BJ (cell line): ENCODE data around the gene FZD7. TPM values are rescaled to one million over a fixed set of nuclear protein-coding genes. Genes with fewer than 3 reads are reported as not detected.
A peak's percentile ranks its signal among the peaks of the same experiment; 100 is the strongest.

ENCODE experiments used
- CTCF ChIA-PET: fragments of 350-600 bp; formaldehyde crosslinking; extraction: SDS; loops from one replicate; lab custom pipeline; 2021; ENCODE audit warnings: antibody characterized with exemption, inconsistent platforms; lab: Yijun Ruan, JAX
- POLR2A ChIA-PET: fragments of 300-600 bp; sonication (Branson Sonifier 250); formaldehyde crosslinking; extraction: SDS; loops from one replicate; lab custom pipeline; 2021; ENCODE audit warnings: antibody characterized with exemption; lab: Charles Lee
- DNase-seq: peaks from one replicate; pipeline ENCODE4 v3.0.0-alpha.2; 2011; ENCODE audit warnings: low read depth
- H3K27me3 ChIP-seq: 2 replicates; pipeline ENCODE4 v1.6.0; 2011; ENCODE audit warnings: low read length; ENCODE audit not compliant: control insufficient read depth, insufficient read depth
- H3K36me3 ChIP-seq: 2 replicates; pipeline ENCODE4 v1.5.1; 2011; ENCODE audit warnings: low read length; ENCODE audit not compliant: control insufficient read depth, insufficient read depth
- H3K4me3 ChIP-seq: 2 replicates; pipeline ENCODE4 v1.5.1; 2011; ENCODE audit warnings: low read depth, mild to moderate bottlenecking, control low read depth, low read length
- CTCF ChIP-seq: IDR thresholded peaks from 2 replicates; pipeline ENCODE4 v1.5.1; 2011; ENCODE audit warnings: low read depth, mild to moderate bottlenecking, control low read depth, inconsistent platforms, low read length, moderate library complexity; ENCODE audit not compliant: insufficient read depth
- polyA plus RNA-seq: library from polyadenylated mRNA; depleted of rRNA; stranded (reverse); fragments of >200 nt; gene quantifications from 2 replicates; pipeline ENCODE4 v1.2.3, GENCODE V29; 2011

Gene FZD7
- polyA plus RNA-seq, 1 experiment: 42.6 TPM

GRCh38 chr2:202005272-202005887, 28.3 kb upstream of the FZD7 start:
- Histone ChIP-seq H3K27me3 (no peaks in the 10 kb centered on the region), H3K36me3 (no peaks in the 10 kb centered on the region), H3K4me3 (no peak overlapping the region)
- no peak for DNase-seq
- TF ChIP-seq CTCF: no peak
- POLR2A ChIA-PET: no interaction called here
- CTCF ChIA-PET: interaction anchor here (0.8 to 1.4 kb wide), 2 partner anchors 9 to 145 kb away, joined by 3 to 4 read pairs; no protein-coding TSS in a partner anchor

GRCh38 chr2:202006301-202006700, 27.4 kb upstream of the FZD7 start:
- no peaks in the 10 kb centered on the region for H3K27me3 ChIP-seq
- no peak for TF ChIP-seq CTCF
- CTCF ChIA-PET: interaction anchor here (0.8 kb wide), 1 partner anchor 146 kb away, joined by 3 read pairs; no protein-coding TSS in a partner anchor
- no peak overlapping the region for H3K4me3 ChIP-seq
- H3K36me3 ChIP-seq: no peaks in the 10 kb centered on the region
- no peak for DNase-seq
- POLR2A ChIA-PET: no interaction called here

- Histone ChIP-seq H3K36me3 (no peaks in the 10 kb centered on the region), H3K27me3 (no peaks in the 10 kb centered on the region), H3K4me3 (no peak overlapping the region)
- ChIA-PET POLR2A (no interaction called here), CTCF (no interaction called here)
- DNase-seq: no peak
- 0 out of 2 replicates have a peak, but pooled peaks have one; percentile 5 for TF ChIP-seq CTCF
These were observed 26.4 kb upstream of the FZD7 start for GRCh38 chr2:202007015-202007982.

- POLR2A ChIA-PET: interaction anchor here (0.6 kb wide), 1 partner anchor 43 kb away, joined by 9 read pairs; no protein-coding TSS in a partner anchor
- CTCF ChIA-PET: no interaction called here
- H3K4me3 ChIP-seq: no peak overlapping the region
- DNase-seq: no peak
- no peak for TF ChIP-seq CTCF
- no peaks in the 10 kb centered on the region for H3K27me3 ChIP-seq
- no peaks in the 10 kb centered on the region for H3K36me3 ChIP-seq
These were observed 25.7 kb upstream of the FZD7 start for GRCh38 chr2:202007983-202008354.

- H3K27me3 ChIP-seq: no peaks in the 10 kb centered on the region
- CTCF ChIA-PET: interaction anchor here (0.8 kb wide), 1 partner anchor 85 kb away, joined by 3 read pairs; no protein-coding TSS in a partner anchor
- POLR2A ChIA-PET: no interaction called here
- no peaks in the 10 kb centered on the region for H3K36me3 ChIP-seq
- no peak for DNase-seq
- H3K4me3 ChIP-seq: no peak overlapping the region
- no peak for TF ChIP-seq CTCF
These were observed 24.6 kb upstream of the FZD7 start for GRCh38 chr2:202009019-202009481.
